A549 treated with GW870086 at 1 μM for 4 hours (cell line): ENCODE results near the gene DKC1. TPM values are rescaled to one million over a fixed set of nuclear protein-coding genes. Genes with fewer than 3 reads are reported as not detected.

Experiments
- total RNA-seq: library from RNA; stranded (reverse); fragments of 200-300 nt; extraction: Qiagen RNA extraction; gene quantifications from 5 replicates; pipeline ENCODE4 v1.2.3, GENCODE V29; 2022; ENCODE audit warnings: low read depth

Gene DKC1
- 156 to 200 TPM (median 164 TPM) in 5 replicates for total RNA-seq

DNA sequence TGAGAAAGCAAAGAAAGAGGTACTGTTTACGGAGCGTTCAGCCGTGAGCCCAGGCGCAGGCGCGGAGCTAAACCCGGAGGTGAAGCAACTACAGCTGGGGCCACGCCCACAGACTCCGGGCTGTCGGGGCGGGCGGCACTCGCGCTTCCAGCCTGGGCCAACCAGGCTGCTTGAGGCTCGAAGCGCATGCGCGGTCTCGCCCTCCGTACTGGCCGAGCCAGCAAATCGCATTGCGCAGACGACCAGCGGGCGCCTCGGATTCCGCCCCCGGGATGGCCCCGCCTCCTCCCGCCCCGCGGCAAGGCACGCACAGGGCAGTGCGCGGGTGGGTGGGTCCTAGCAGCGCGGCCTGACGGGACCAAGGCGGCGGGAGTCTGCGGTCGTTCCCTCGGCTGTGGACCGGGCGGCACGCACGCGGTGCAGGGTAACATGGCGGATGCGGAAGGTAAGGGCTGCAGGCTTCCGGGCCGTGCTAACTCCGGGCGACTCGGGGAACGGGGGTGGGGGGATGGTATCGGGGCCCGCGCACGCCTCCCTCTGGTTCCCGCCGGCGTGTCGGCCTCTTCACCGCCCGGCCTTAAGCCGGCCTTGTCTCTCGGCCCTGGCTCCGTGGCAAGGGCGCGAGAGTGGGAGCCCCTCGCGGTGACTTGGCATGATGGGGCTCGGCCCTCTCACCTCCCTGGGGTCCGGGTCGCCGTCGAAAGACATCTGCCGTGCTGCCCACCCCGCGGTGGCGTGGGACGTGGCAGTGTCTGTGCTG is at the start of gene DKC1:
TSS of gene DKC1 (plus strand) at position 328 of the 760 bp plus-strand sequence. CDS start at position 430, 102 bp downstream.

DNA sequence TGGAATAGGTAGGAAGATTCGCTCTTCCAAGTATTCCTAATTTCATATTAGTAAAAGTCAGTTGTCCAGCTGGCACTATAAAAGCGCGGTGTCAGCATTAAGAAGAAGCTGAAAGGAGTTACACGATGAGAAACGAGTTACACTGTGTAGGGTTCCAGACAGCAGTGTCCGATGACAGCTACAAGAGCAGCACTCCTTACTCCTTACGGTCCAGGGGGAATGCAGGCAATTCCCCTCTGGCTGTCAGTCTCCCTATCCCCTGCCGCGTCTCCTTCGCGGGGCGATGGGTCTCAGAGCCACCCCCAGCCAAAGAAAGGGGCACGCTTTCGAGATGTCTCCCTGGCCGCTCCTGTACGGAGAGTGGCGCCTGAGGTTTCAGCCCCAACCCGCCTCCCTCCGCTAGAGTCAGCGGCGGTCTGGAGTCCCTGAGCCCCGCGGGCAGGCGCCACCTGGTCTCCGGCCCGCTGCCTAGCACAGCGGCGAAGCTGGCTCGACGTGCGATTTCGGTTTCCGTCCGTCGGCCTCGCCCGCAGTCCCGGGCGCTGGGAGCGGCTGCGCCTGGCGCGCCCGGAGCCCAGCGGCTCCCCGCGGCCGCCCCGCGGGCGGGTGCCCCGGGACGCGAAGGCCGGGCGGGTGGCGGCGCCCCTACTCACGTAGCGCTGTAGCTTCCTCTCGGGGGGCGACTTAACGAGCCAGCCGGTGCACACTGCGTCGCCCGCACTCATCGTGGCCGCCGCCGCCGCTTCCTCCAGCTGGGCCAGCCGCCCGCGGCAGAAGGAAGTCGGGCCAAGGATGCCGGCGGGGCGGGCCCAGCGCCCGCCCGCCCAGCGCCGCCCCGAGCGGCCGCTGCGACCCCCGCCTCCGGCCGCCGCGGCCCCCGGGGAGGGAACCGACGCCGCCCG is 12.1 kb upstream of the DKC1 start, which contains the start of gene GAB3:
TSS of gene GAB3 (minus strand) at position 777 of the 902 bp plus-strand sequence. CDS start at position 725, 52 bp downstream.

DNA sequence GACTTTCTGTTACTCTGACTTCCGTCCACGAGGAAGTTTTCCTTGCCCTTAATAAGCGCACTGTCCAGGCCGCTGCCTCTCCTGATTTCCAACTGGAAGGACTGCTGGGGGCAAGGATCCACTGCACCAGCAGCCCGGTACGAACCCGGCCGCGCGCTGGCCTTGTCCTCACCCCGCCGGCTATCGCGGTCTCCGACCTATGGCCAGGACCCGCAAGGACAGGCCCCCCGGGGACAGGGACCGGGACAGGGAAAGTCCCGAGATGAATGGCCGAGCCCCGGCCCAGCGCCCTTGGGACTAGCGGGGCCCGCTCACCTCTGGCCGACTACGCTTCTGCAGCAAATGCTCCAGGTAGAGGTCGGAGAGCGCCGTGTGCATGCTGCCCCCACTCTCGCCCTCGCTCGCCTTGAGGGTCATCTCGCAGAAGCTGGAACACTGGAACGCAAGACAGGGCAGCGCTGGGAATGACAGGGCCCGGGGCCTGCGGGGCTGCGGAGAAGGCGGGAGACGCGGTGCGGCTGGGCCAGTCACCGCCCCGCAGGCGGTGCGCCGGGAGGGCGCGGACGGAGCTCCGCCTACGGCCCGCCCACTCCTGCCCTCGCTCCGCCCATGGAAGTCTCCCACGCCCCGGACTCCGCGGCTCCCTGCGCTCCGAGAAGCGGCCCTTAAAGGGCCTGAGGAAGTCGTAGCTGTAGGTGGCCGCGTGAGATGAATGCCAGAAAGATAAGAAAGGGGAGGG is 42.5 kb downstream of the DKC1 start, which contains the start of gene MPP1:
TSS of gene MPP1 (minus strand) at position 529 of the 739 bp plus-strand sequence. CDS start at position 417, 112 bp downstream.

Other genes starting within 250 kb of the DKC1 start
- 32.9 to 47.3 TPM (median 45.3 TPM) in 5 replicates for gene FAM3A, start 246.6 kb upstream of the DKC1 start, total RNA-seq
- 1,331 to 1,547 TPM (median 1,449 TPM) in 5 replicates for gene G6PD, start 216.0 kb upstream of the DKC1 start, total RNA-seq
- gene IKBKG, start 215.2 kb upstream of the DKC1 start, total RNA-seq = 35.2 to 42.9 TPM (median 41.7 TPM) in 5 replicates
- gene CTAG1A, start 177.7 kb upstream of the DKC1 start, total RNA-seq = not detected in 5 replicates
- gene CTAG1B, start 143.6 kb upstream of the DKC1 start, total RNA-seq = not detected in 5 replicates
- not detected in 5 replicates for gene CTAG2, start 109.3 kb upstream of the DKC1 start, total RNA-seq
- gene GAB3, start 11.8 kb upstream of the DKC1 start, total RNA-seq = 0.83 to 1.2 TPM (median 0.93 TPM) in 5 replicates
- gene MPP1, start 42.6 kb downstream of the DKC1 start, total RNA-seq = 17.6 to 21.1 TPM (median 20.2 TPM) in 5 replicates
- gene SMIM9, start 71.8 kb downstream of the DKC1 start, total RNA-seq = not detected in 5 replicates
- 60.9 to 97.2 TPM (median 83.6 TPM) in 5 replicates for gene F8A1, start 123.5 kb downstream of the DKC1 start, total RNA-seq